Ascending aorta (tissue), 2 donors: ENCODE data around the gene ANTXR1. TPM values are rescaled to one million over a fixed set of nuclear protein-coding genes. Genes with fewer than 3 reads are reported as not detected.

Source experiments
- DNase-seq, 2 donors: peaks; one replicate each; pipeline ENCODE4 v3.0.0-alpha.2; 2019; ENCODE audit warnings: low spot score in 2 of 2
- H3K27ac ChIP-seq, 2 donors: fragments of 200-600 bp; sonication (generic); one replicate each; pipeline ENCODE4 v1.5.1; 2016 to 2017; ENCODE audit warnings: mild to moderate bottlenecking in 1 of 2
- H3K27me3 ChIP-seq: fragments of 200-600 bp; sonication (generic); one replicate; pipeline ENCODE4 v1.5.1; 2017
- H3K36me3 ChIP-seq, 2 donors: fragments of 200-600 bp; sonication (generic); one replicate each; pipeline ENCODE4 v1.5.1; 2016
- H3K4me1 ChIP-seq, 2 donors: fragments of 200-600 bp; sonication (generic); one replicate each; pipeline ENCODE4 v1.5.1; 2016 to 2017; ENCODE audit warnings: mild to moderate bottlenecking in 1 of 2
- H3K4me3 ChIP-seq, 2 donors: fragments of 200-600 bp; sonication (generic); one replicate each; pipeline ENCODE4 v1.5.1; 2016 to 2017; ENCODE audit warnings: mild to moderate bottlenecking in 1 of 2
- H3K9me3 ChIP-seq, 2 donors: fragments of 200-600 bp; sonication (generic); one replicate each; pipeline ENCODE4 v1.5.1; 2016
- CTCF ChIP-seq, 3 experiments: fragments of 200-600 bp in 2 of 3; fragments of 450-650 bp in 1 of 3; sonication (generic) in 2 of 3; IDR thresholded peaks; one replicate each; pipeline ENCODE4 v1.5.1; 2016 to 2019; ENCODE audit warnings: antibody characterized with exemption in 3 of 3, mild to moderate bottlenecking in 1 of 3, moderate library complexity in 1 of 3
- intact Hi-C: fragments of 100-400 bp; cut with DNase I; formaldehyde crosslinking; loops from one replicate; pipeline ENCODE4 v1.15.1; 2023
- total RNA-seq: library from RNA; depleted of rRNA; stranded (reverse); fragments of >200 nt; gene quantifications from one replicate; pipeline ENCODE4 v1.1.0, GENCODE V29; 2016

ANTXR1 gene
- total RNA-seq, 1 donor from 2014 or later, result 90.3 TPM

- no peaks in the 10 kb centered on the region for H3K27me3 ChIP-seq
- peaks cover 0 to 6% of the 10 kb centered on the region in 2 donors for H3K4me1 ChIP-seq
- H3K9me3 ChIP-seq, result no peaks in the 10 kb centered on the region
- DNase-seq, result no peak
- H3K36me3 ChIP-seq, result no peaks in the 10 kb centered on the region
- intact Hi-C loops, result no loop called here
- no peak for TF ChIP-seq CTCF (IDR thresholded peaks at IDR 0.05)
- H3K27ac ChIP-seq, result no peak overlapping the region
- no peak overlapping the region for H3K4me3 ChIP-seq
These were observed 41.3 kb upstream of the ANTXR1 start for GRCh38 chr2:68971591-68972231.

GRCh38 chr2:68974251-68974650 is 38.7 kb upstream of the ANTXR1 start, which contains the start of gene GKN1:
Gene GKN1, plus strand, starts transcription at chr2:68974636. Its CDS starts 42 bp downstream, at chr2:68974678.
- H3K9me3 ChIP-seq, result no peaks in the 10 kb centered on the region
- TF ChIP-seq CTCF (IDR thresholded peaks at IDR 0.05), result no peak
- no peak within 1 kb of the TSS for H3K27ac ChIP-seq
- DNase-seq, result no peak
- H3K4me3 ChIP-seq, result no peak within 1 kb of the TSS
- H3K27me3 ChIP-seq, result no peaks in the 10 kb centered on the region
- intact Hi-C loops, result no loop called here
- no peaks in the 10 kb centered on the region for H3K36me3 ChIP-seq
- peaks cover 0 to 6% of the 10 kb centered on the region in 2 donors for H3K4me1 ChIP-seq

GRCh38 chr2:68974946-68975665 is 37.9 kb upstream of the ANTXR1 start:
- H3K36me3 ChIP-seq, result no peaks in the 10 kb centered on the region
- no peaks in the 10 kb centered on the region for H3K27me3 ChIP-seq
- no peak for DNase-seq
- intact Hi-C loops, result no loop called here
- TF ChIP-seq CTCF (IDR thresholded peaks at IDR 0.05), result no peak
- no peaks in the 10 kb centered on the region for H3K9me3 ChIP-seq
- H3K27ac ChIP-seq, result no peak overlapping the region
- peaks cover 0 to 6% of the 10 kb centered on the region in 2 donors for H3K4me1 ChIP-seq
- H3K4me3 ChIP-seq, result no peak overlapping the region

GRCh38 chr2:68975844-68976243 is 37.1 kb upstream of the ANTXR1 start:
- intact Hi-C loops, result no loop called here
- Histone ChIP-seq H3K4me1 (peaks cover 0 to 6% of the 10 kb centered on the region in 2 donors), H3K9me3 (no peaks in the 10 kb centered on the region), H3K36me3 (no peaks in the 10 kb centered on the region), H3K4me3 (no peak overlapping the region), H3K27me3 (no peaks in the 10 kb centered on the region), H3K27ac (no peak overlapping the region)
- DNase-seq, result no peak
- no peak for TF ChIP-seq CTCF (IDR thresholded peaks at IDR 0.05)

- intact Hi-C loops, result no loop called here
- H3K27ac ChIP-seq, result no peak overlapping the region
- peaks cover 0 to 3% of the 10 kb centered on the region in 2 donors for H3K4me1 ChIP-seq
- H3K9me3 ChIP-seq, result no peaks in the 10 kb centered on the region
- H3K27me3 ChIP-seq, result no peaks in the 10 kb centered on the region
- H3K36me3 ChIP-seq, result no peaks in the 10 kb centered on the region
- no peak for TF ChIP-seq CTCF (IDR thresholded peaks at IDR 0.05)
- no peak for DNase-seq
- no peak overlapping the region for H3K4me3 ChIP-seq
These were observed 35.5 kb upstream of the ANTXR1 start for GRCh38 chr2:68977453-68977852.
